HG03354 (cell line): ENCODE measurements around the gene DCAF4L1.

Experiments
- ATAC-seq: cut with Tn5 transposase; IDR thresholded peaks from one replicate; pipeline ENCODE4 v1.9.1; 2021; ENCODE audit warnings: mild to moderate bottlenecking; ENCODE audit not compliant: unreplicated experiment, poor library complexity, severe bottlenecking

The DCAF4L1 gene, protein sequence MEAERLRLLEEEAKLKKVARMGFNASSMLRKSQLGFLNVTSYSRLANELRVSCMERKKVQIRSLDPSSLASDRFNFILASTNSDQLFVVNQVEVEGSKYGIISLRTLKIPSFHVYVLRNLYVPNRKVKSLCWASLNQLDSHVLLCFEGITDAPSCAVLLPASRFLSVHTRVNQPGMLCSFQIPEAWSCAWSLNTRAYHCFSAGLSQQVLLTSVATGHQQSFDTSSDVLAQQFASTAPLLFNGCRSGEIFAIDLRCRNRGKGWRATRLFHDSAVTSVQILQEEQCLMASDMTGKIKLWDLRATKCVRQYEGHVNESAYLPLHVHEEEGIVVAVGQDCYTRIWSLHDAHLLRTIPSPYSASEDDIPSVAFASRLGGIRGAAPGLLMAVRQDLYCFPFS

DNA sequence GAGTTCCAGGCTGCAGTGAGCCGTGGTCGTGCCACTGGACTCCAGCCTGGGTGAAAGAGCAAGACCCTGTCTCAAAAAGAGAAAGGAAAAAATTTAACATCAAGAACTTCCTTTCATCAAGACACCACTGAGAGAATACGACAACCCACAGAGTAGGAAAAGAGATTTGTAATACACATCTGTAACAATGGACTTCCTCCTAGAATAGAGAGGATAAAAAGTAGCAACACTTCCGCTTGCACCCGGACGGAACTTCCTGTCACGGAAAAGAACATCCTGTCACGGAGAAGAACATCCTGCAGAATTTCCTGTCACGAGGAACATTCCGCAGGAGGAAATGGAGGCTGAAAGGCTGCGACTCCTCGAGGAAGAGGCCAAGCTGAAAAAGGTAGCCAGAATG is at the start of gene DCAF4L1:
DCAF4L1 (plus strand) TSS at position 301 of the 400 bp plus-strand sequence; CDS start at position 338, 37 bp downstream.
- no peak for ATAC-seq

DNA sequence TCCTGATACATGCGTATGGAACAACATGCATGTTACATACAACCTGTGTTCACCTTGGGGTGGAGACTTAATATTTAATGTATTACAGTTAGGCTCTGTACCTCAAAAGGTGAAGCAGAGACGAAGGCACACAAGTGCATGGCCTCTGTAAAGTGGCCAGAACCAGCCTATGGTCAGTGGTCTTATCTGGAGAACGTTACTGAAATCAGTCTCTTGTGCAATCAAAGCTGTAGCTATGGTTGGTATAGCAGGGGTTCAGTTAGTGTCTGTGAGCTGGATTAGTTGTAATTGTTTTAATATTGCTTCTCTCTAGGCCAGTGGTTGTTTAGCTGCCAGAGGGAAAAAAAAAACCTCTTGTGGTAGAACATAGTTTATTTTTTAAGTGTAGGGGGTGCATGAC is 48.6 kb upstream of the DCAF4L1 start:
- no peak for ATAC-seq

DNA sequence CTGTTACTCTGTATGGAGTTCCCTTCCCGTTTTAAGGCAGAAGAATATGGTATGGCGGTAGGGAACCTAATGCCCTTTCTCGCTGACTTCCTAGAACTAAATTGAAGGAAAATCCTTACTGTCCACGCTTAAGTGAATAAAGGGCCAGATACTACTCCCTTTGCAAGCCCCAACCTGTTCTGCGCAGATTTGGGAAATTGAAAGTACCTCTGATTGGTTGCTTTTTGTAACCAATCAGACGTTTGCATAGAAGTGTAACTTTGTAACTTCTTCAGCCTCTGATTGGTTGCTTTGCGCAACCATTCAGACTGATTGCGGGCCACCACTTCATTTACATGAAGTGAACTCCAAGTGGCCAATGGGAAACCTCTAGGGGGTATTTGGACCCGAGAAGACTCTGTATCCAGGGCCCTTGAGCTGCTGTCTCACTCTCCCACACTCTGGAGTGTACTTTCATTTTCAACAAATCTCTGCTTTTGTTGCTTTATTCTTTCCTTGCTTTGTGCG is 47.5 kb upstream of the DCAF4L1 start:
- no peak for ATAC-seq

DNA sequence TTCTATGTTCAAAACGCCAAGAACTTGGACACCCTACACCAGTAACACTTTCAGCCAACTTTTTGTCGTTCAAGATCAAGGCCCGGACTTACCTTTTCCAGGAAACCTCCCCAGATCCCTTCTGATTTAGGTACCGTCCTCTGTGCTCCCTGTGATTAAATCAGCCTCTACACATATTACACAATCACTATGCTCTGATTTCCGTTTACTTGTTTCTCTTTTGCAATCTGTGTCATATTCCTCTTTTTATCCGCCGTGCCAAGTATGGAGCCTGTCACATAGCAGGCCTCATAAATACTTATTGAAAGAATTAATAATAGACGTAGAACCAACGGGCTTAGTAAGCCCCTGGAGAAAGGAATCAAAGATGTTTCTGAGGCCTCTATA is 47.0 kb upstream of the DCAF4L1 start:
- ATAC-seq: no peak

DNA sequence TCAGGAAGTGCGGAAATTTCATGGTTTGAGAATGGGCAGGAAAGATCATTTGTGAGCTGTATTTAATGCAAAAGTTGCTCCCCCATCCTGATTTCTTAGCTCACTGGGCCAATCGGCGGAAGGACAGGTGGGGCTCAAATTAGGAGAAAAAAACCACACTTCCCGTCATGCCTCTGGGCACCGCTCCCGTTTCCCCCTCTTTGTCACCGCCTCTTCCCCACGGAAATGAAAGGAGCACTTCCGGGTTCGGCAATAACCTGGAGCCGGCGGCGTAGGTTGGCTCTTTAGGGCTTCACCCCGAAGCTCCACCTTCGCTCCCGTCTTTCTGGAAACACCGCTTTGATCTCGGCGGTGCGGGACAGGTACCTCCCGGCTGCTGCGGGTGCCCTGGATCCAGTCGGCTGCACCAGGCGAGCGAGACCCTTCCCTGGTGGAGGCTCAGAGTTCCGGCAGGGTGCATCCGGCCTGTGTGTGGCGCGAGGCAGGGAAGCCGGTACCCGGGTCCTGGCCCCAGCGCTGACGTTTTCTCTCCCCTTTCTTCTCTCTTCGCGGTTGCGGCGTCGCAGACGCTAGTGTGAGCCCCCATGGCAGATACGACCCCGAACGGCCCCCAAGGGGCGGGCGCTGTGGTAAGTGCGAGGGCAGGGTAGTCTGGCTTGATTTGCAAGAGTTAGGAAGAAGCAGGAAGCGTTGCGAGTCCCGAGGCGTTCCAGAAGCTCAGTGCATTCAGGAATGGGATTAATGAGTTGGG is 46.5 kb upstream of the DCAF4L1 start, which contains the start of gene TMEM33:
TMEM33 (plus strand) TSS at position 529 of the 751 bp plus-strand sequence; CDS start at position 585, 56 bp downstream.
- peak; percentile 90 for ATAC-seq

DNA sequence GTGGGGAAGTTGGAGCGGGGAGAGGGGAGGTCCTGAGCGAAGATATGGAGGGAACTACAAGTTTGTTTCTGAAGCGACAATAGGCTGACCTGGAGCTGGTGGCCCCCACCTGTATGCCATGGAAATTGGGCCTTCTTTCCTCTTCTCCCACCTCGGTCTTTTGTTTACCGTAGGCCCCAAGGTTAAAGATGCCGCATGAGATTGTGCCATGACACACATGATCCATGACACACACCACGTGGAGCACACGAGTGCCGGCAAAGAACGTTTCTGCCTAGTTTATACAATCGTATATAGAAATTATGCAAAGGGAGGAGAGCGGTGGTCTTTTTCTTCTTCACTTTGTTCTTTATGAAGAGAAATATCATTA is 45.9 kb upstream of the DCAF4L1 start:
- ATAC-seq: peak; percentile 23

DNA sequence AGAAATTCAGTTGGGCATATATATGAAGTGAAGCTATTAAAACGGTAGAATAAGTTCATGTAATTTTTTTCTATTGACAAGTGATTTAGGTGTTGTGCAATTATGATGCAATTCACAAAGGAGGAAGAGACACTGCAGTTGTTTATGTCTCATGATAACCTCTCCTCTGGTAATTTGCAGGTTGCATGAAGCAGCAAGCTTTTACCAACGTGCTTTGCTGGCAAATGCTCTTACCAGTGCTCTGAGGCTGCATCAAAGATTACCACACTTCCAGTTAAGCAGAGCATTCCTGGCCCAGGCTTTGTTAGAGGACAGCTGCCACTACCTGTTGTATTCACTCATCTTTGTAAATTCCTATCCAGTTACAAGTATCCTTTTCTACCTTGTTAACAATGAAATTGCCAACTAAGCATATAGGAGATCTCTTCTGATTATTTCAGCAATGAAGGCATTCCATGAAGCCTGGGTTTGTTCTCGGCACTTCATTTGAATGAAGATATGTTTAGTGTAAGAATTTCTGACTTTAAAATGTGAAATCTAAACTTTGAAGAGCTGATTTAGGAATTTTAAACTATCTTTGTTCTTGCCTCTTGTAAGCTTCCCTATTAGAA is 42.4 kb upstream of the DCAF4L1 start:
- ATAC-seq: no peak

DNA sequence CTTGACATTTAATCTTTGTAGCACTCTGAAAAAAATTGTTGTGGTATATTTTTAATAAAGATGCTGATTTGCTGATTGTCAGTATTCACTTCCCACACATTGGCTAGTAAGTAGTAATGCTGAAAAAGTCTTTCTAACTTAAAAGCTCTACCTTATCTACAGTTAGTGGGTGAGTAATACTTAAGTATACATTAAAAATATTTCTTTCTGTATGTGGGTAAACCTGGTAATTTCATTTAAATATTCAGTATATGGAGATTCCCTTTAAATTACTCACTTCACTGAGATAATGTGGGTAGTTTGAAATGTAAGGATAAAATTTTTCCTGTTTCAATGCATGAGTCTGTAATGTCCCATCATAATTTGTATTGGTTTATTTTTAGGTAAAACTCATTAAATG is 40.7 kb upstream of the DCAF4L1 start:
- ATAC-seq: no peak

DNA sequence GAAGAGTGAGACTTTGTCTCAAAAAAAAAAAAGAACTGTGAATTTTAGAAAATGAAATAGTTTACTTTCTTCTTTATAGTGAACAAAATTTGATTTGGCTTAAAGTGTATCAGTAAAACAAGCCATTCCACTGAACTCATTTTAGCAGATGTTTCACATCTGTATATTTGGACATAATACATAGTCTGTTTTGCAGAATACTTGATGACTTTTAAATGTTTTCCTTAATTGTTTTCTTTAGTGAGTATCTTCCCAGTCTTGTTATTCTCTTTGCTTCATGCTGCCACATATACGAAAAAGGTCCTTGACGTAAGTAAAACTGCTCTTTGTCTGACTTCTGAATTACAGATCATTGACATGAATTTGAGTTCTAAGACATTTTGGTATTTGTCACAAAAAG is 38.0 kb upstream of the DCAF4L1 start:
- ATAC-seq: no peak

DNA sequence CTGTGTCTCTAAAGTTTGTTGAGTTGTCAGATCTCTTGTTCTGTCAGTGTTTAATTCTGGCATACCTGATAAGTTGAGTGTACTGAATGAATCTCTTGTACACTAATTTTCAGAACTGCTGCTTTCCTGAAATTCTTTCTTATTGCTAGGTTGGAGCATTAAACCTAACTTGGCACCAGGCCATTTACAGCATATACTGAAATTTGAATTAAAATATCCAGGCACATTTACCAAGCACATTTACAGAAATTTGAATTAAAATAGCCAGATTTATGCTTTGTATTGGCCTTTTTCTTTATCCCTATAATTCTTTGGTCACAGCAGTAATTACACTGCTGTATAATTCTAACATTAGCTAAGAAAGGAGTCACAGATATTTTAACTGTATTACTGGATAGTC is 37.5 kb upstream of the DCAF4L1 start:
- no peak for ATAC-seq

DNA sequence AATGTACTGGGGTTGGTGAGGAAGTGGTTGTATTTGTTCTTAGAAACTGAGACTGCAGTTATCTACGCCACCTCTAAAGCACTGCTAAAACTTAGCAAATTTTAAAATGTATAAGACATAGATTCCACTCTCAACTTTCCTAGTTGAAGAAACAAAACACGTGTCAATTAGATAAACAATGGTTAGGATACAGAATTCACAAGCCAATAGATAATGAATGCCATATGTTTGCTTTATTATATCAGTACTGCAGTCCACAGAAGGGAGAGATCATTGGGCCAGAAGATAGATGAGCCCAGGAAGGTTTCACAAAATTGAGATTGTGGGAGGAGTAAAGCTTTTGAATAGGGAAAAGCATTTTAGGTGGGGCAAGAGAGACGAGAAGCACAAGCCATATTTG is 32.0 kb upstream of the DCAF4L1 start:
- ATAC-seq: no peak

DNA sequence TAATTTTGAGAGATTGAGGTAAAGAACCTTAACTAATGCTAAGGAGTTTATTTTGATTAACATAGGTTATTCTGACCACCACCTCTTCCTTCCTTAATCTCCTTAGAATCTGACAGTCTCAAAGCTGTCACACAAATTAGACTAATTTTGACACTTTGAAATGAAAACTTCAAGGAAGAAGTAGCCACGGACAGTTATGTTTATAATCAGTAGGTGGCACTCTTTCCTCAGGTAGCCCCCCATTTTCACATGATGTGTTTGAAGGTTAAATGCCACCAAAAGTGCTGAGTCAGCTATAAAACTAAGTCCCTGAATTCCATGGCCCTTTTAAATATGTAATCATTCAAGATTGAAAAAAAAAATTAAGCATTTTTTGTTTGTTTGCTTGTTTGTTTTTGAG is 23.9 kb upstream of the DCAF4L1 start:
- peak; percentile 75 for ATAC-seq

DNA sequence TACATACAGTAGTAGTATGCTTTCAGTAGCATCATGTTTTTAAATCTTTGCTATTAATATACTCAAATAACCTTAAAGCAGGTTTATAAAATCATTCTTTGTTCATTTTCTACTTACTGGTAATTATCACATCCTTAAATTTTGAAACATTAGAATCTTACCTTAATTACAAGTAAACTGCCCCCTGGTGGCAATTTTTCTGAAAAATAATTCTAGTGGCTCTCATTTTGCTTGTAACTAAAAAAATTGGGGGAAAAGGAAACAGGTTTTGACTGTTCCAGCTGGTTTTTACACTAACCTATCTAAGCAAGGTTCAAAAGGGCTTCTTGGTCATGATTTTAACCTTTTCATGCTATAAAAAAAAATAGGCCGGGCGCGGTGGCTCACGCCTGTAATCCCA is 18.5 kb upstream of the DCAF4L1 start:
- no peak for ATAC-seq

DNA sequence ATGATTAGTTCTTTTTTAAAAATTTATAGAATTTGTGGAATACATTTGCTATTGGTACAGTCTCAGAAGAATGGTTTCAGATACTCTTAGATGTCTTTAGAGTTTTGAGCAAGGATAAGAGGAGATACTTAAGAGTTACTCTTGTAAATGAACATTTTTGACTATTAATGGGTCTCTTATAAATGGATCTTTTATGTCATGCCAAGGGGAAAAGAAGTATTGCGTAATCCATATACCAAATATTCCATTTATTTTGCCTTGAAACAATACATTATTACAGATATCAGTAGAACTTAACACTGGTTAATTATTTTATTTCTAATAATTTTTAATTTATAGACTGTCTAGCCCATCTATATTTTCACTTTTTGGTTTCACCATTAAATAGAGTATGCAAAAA is 17.2 kb upstream of the DCAF4L1 start:
- no peak for ATAC-seq

DNA sequence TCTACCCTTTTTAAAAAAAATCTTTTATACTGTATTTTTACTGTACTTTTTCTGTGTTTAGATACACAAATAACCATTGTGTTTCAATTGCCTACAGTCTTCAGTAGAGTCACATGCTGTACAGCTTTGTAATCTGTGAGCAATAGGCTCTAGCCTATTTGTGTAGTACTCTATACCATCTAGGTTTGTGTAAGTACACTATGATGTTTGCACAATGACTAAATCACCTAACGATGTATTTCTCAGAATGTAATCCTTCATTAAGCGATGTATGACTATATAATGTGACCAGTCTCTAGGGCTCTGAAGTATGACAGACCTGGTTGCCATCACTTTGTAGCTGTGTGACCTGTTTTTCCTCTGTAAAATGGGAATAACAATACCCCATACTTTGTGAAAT is 14.2 kb upstream of the DCAF4L1 start:
- no peak for ATAC-seq

DNA sequence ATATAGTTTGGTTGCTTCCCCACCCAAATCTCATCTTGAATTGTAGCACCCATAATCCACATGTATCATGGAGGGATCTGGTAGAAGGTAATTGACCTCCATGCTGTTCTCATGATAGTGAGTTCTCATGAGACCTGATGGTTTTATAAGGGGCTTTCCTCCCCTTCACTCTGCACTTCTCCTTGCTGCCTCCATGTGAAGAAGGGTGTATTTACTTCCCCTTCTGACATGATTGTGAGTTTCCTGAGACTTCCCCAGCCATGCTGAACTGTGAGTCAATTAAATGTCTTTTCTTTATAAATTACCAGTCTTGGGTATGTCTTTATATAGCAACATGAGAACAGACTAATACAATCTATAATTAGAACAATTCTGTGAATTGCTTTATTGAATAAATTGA is 11.9 kb upstream of the DCAF4L1 start:
- no peak for ATAC-seq

DNA sequence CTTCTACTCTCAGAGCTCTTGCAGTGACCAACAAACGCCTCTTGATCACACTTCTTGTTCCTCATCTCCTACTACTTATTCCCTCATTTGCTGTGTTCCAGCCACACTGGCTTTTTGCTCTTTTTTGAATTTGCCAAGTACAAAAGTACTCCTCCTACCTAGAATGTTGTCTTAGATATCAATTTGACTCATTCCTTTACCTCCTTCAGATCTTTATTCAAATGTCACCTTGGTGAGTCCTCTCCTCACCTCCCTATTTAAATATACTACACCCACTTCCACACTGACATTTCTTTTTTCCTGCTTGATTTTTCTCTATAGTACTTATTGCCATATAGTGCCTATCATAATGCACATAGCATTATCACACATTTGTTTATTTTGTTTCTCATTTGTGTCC is 6.2 kb upstream of the DCAF4L1 start:
- no peak for ATAC-seq

DNA sequence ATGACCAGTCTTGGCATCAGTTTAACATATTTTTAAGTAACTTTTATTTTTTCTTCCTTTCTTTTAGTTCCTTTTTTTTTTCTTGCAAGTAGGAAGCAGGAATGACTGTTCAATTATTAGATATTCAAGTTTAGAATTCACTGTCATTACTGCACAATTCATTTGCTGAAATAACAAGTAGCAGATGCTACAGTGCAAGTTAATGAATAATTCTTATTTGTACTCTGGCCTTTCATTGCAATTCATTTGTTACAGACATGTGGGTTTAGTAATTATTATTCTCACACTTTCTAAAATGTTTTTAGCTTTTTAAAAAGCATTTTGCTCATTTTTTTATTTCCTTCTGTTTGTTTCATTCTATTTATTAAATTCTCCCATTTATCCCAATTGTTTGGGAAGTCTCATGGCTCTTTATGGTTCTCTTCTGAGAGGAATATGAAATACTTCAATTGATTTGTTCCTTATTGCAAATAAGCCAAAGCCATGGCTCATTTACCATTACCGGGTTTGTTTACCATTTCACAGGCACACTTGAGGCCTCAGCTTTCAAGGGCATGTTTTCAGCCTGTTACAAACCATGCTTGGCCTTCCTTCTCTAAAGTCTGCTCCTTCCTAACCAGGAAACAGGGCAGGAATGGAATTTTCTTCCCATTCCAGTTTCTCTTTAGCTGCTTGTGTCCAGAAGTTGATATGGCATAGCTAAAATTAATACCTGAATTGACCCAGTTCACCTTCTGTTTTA is 4.6 kb upstream of the DCAF4L1 start:
- ATAC-seq: no peak

DNA sequence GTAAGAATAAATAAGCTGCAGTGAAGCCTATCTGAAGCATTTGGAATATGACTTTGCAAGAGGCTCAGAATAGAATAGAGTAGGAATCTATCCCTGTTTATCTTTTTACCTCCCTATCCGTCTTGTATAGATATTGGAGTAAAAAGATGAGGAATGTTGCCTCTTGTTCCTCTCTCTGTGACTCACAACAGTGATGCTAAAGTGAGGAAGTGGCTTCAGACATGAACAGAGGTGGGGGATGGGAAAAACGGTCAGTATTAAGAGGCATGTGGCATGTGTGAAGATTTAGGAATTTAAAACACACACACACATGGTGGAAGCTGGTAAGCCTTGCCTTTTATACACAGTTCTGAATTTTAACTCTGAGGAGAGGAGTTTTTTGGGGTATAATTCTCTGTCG is 3.8 kb upstream of the DCAF4L1 start:
- ATAC-seq: no peak

DNA sequence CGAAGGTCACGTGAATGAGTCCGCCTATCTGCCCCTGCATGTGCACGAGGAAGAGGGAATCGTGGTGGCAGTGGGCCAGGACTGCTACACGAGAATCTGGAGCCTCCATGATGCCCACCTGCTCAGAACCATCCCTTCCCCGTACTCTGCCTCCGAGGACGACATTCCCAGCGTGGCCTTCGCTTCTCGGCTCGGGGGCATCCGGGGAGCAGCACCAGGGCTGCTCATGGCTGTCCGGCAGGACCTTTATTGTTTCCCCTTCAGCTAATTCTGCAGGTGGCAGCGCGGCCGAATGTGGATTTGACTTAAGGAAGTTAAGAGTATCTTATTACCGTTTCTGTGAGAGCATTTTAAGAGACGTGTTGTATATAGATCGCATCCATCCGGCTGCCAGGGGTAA is 1.2 kb downstream of the DCAF4L1 start:
- ATAC-seq: no peak
